K562 (cell line): ENCODE results near the gene FBN3. TPM values are rescaled to one million over a fixed set of nuclear protein-coding genes. Genes with fewer than 3 reads are reported as not detected.

Experiments used
- CHD2 ChIP-seq: IDR thresholded peaks from 2 replicates; pipeline ENCODE4 v1.6.1; 2011; ENCODE audit warnings: low read depth, low read length
- CREM ChIP-seq: IDR thresholded peaks from 2 replicates; pipeline ENCODE4 v1.6.1; 2014; ENCODE audit warnings: antibody characterized with exemption, low read depth
- ESRRA ChIP-seq: fragments of 450-650 bp; IDR thresholded peaks from 2 replicates; pipeline ENCODE4 v1.6.1; 2014; ENCODE audit warnings: low read depth, mild to moderate bottlenecking, moderate library complexity, borderline replicate concordance
- FOSL1 ChIP-seq: fragments of 200-800 bp; sonication (Bioruptor generic); conservative IDR thresholded peaks from 2 replicates; pipeline ENCODE4 v1.6.1; 2016; ENCODE audit warnings: missing genetic modification characterization, missing compliant biosample characterization
- FOXK2 ChIP-seq, 2 experiments: fragments of 450-650 bp; IDR thresholded peaks in 1 of 2; conservative IDR thresholded peaks in 1 of 2; 2 replicates each; pipeline ENCODE4 v1.6.1; 2016; ENCODE audit warnings: low read depth in 2 of 2, mild to moderate bottlenecking in 1 of 2
- GATAD2A ChIP-seq: fragments of 450-650 bp; IDR thresholded peaks from 2 replicates; pipeline ENCODE4 v1.6.1; 2017
- KDM5B ChIP-seq: fragments of 200-600 bp; sonication (generic); IDR thresholded peaks from 2 replicates; pipeline ENCODE4 v1.6.1; 2012; ENCODE audit warnings: low read depth, mild to moderate bottlenecking, moderate library complexity, low read length, control low read depth, inconsistent platforms; ENCODE audit not compliant: insufficient replicate concordance
- LARP7 ChIP-seq: fragments of 450-650 bp; IDR thresholded peaks from 2 replicates; pipeline ENCODE4 v1.6.1; 2016
- MCM7 ChIP-seq, 2 experiments: fragments of 450-650 bp; IDR thresholded peaks; 2 replicates each; pipeline ENCODE4 v1.6.1; 2016 to 2018
- PHF21A ChIP-seq: fragments of 450-650 bp; IDR thresholded peaks from 2 replicates; pipeline ENCODE4 v1.6.1; 2017; ENCODE audit warnings: low read depth, borderline replicate concordance
- PHF8 ChIP-seq: fragments of 200-600 bp; sonication (generic); IDR thresholded peaks from 2 replicates; pipeline ENCODE4 v1.6.1; 2012; ENCODE audit warnings: mixed run types, mild to moderate bottlenecking, inconsistent platforms, low read length, moderate library complexity, borderline replicate concordance
- PTRF ChIP-seq: fragments of 450-650 bp; IDR thresholded peaks from 2 replicates; pipeline ENCODE4 v1.6.1; 2016; ENCODE audit warnings: mild to moderate bottlenecking, missing genetic modification characterization, missing compliant biosample characterization
- PTTG1 ChIP-seq: fragments of 450-650 bp; IDR thresholded peaks from 2 replicates; pipeline ENCODE4 v1.6.1; 2016; ENCODE audit warnings: low read depth, mild to moderate bottlenecking, missing genetic modification characterization, missing compliant biosample characterization
- RCOR1 ChIP-seq, 2 experiments: IDR thresholded peaks; 2 replicates each; pipeline ENCODE4 v1.6.1; 2012; ENCODE audit warnings: low read depth in 2 of 2, low read length in 2 of 2, borderline replicate concordance in 1 of 2, improper control_type of control experiment in 1 of 2
- SMAD3 ChIP-seq: fragments of 450-650 bp; formaldehyde crosslinking; conservative IDR thresholded peaks from 2 replicates; pipeline ENCODE4 v1.4.0; 2020; ENCODE audit warnings: mild to moderate bottlenecking
- SMARCC2 ChIP-seq: fragments of 450-650 bp; IDR thresholded peaks from 2 replicates; pipeline ENCODE4 v1.6.1; 2017; ENCODE audit warnings: antibody characterized with exemption, moderate library complexity, mild to moderate bottlenecking, low read depth
- SRF ChIP-seq, 2 experiments: fragments of 250-450, 450-650 bp in 1 of 2; sonication (Bioruptor Pico) in 1 of 2; sonication (generic) in 1 of 2; formaldehyde crosslinking; IDR thresholded peaks; 2 replicates each; pipeline versions ENCODE4 v1.5.0 to v1.5.1; 2020 to 2022; ENCODE audit warnings: mild to moderate bottlenecking in 1 of 2, missing genetic modification reagents in 1 of 2
- STAT5A ChIP-seq: IDR thresholded peaks from 2 replicates; pipeline ENCODE4 v1.6.1; 2012; ENCODE audit warnings: low read length, inconsistent platforms, borderline replicate concordance
- TAF7 ChIP-seq: fragments of 450-650 bp; IDR thresholded peaks from 2 replicates; pipeline ENCODE4 v1.6.1; 2016; ENCODE audit warnings: missing genetic modification characterization, missing compliant biosample characterization
- TCF3 ChIP-seq: sonication (generic); formaldehyde crosslinking; IDR thresholded peaks from 2 replicates; pipeline ENCODE4 v1.4.0; 2020; ENCODE audit warnings: mild to moderate bottlenecking, missing genetic modification reagents
- TRIM28 ChIP-seq: fragments of 450-650 bp; IDR thresholded peaks from 2 replicates; pipeline ENCODE4 v1.6.1; 2017
- ZKSCAN8 ChIP-seq: fragments of 200-800 bp; sonication (Bioruptor generic); IDR thresholded peaks from 2 replicates; pipeline ENCODE4 v1.6.1; 2016; ENCODE audit warnings: missing genetic modification characterization, missing compliant biosample characterization
- ZNF41 ChIP-seq: fragments of 250-450 bp; sonication (Bioruptor Pico); conservative IDR thresholded peaks from 2 replicates; pipeline ENCODE4 v1.4.0; 2020; ENCODE audit warnings: mild to moderate bottlenecking
- ZNF609 ChIP-seq: sonication (generic); formaldehyde crosslinking; IDR thresholded peaks from 2 replicates; pipeline ENCODE4 v1.8.1; 2023; ENCODE audit warnings: missing genetic modification reagents, mild to moderate bottlenecking, borderline replicate concordance
- polyA plus RNA-seq, 8 experiments: library from polyadenylated mRNA; depleted of rRNA in 4 of 8; stranded (reverse) in 5 of 8; unstranded in 3 of 8; fragments of >200 nt; fragmentation: Nextera tagmentation in 2 of 8; fragmentation: Illumina TruSeq in 1 of 8; extraction: Ambion mirVana in 2 of 8; extraction: Trizol in 1 of 8; gene quantifications; 2 replicates each; pipeline versions ENCODE4 v1.2.1 to v1.2.3, GENCODE V29; 2011 to 2014; ENCODE audit warnings: inconsistent platforms in 1 of 8, missing spikeins in 1 of 8
- total RNA-seq, 7 experiments: library from RNA; depleted of rRNA in 6 of 7; stranded (reverse); fragments of >200 nt in 6 of 7; fragmentation: Illumina TruSeq in 2 of 7; extraction: Trizol in 2 of 7; gene quantifications; 2 replicates each; pipeline versions ENCODE4 v1.2.1 to v1.2.3, GENCODE V29; 2011 to 2021; ENCODE audit warnings: low replicate concordance in 1 of 7

FBN3 gene
- total and polyA plus RNA-seq, 9 of the 15 experiments (the other 6 are each of a cell fraction or from before 2014, with no cell fraction given): under 0.01 to 0.29 (median 0.01) TPM; not detected in 4

- peak; percentile 39; the same call in 1 of the 2 replicates for TF ChIP-seq FOSL1 (tag)
- TF ChIP-seq STAT5A: peak; percentile 94
- TF ChIP-seq ZNF609 (CRISPR knock-in tag): peak; percentile 79; the same call in 1 of the 2 replicates
- TF ChIP-seq TRIM28: peak; percentile 90
- TF ChIP-seq CREM: 0 out of 2 replicates have a peak, but pooled peaks have one; percentile 4
- TF ChIP-seq PTTG1: peak; percentile 82
- TF ChIP-seq GATAD2A: peak; percentile 74
- TF ChIP-seq LARP7: peak; percentile 92
- TF ChIP-seq ESRRA: 0 out of 2 replicates have a peak, but pooled peaks have one; percentile 50
- peak; percentile 12 to 66; a peak in 1 of 4 replicates for TF ChIP-seq FOXK2 (conservative IDR thresholded peaks at IDR 0.05 in 1 of 2, IDR thresholded peaks at IDR 0.05 in 1 of 2; ENCODE audit: low read depth in 2 of 2)
- TF ChIP-seq SMAD3 (CRISPR knock-in tag): peak; percentile 66
- TF ChIP-seq PHF8: peak; percentile 46; the same call in 1 of the 2 replicates
- TF ChIP-seq CHD2: peak; percentile 15; the same call in 1 of the 2 replicates
- peak; percentile 96 for TF ChIP-seq SMARCC2
- peak; percentile 51; the same call in 1 of the 2 replicates for TF ChIP-seq ZKSCAN8
- peak in 1 of 2 experiments; percentile 70; a peak in 2 of 4 replicates for TF ChIP-seq RCOR1 (IDR thresholded peaks at IDR 0.05; ENCODE audit: borderline replicate concordance in 1 of 2, low read depth in 2 of 2, low read length in 2 of 2)
- TF ChIP-seq ZNF41 (CRISPR knock-in tag): peak; percentile 71; the same call in 1 of the 2 replicates
- TF ChIP-seq SRF (CRISPR knock-in tag; IDR thresholded peaks at IDR 0.05): peak in 1 of 2 experiments; percentile 91; a peak in 2 of 4 replicates
- TF ChIP-seq TCF3 (CRISPR knock-in tag): peak; percentile 97
- TF ChIP-seq KDM5B: peak; percentile 80
- peak in 1 of 2 experiments; percentile 73; a peak in 1 of 4 replicates for TF ChIP-seq MCM7 (IDR thresholded peaks at IDR 0.05)
- TF ChIP-seq PHF21A: 0 out of 2 replicates have a peak, but pooled peaks have one; percentile 20
- TF ChIP-seq TAF7 (tag): peak; percentile 74; the same call in 1 of the 2 replicates
- TF ChIP-seq PTRF (tag): peak; percentile 84
Measured at GRCh38 chr19:8033287-8034177, 115.9 kb downstream of the FBN3 start (continued).
